ENCODE results near the gene GDNF. TPM values are rescaled to one million over a fixed set of nuclear protein-coding genes. Genes with fewer than 3 reads are reported as not detected.
"Not testable (repeated sequence)": the region's sequence is repeated elsewhere in the genome, so short reads cannot be mapped to it uniquely, and the experiment has no call there.

The GDNF gene
- total RNA-seq, 1 donor from 2014 or later = 0.27 TPM

- Histone ChIP-seq H3K9me3 (replicated peaks) (peaks cover 5% of the 10 kb centered on the region), H3K4me1 (no peaks in the 10 kb centered on the region), H3K27me3 (ENCODE audit: low read depth) (peaks cover 4% of the 10 kb centered on the region), H3K27ac (replicated peaks) (no peak overlapping the region), H3K4me3 (no peak overlapping the region), H3K36me3 (no peaks in the 10 kb centered on the region)
- no peak for DNase-seq
- TF ChIP-seq CTCF (IDR thresholded peaks at IDR 0.05; ENCODE audit: borderline replicate concordance) = no peak
- intact Hi-C loops (cut with micrococcal nuclease) = no loop called here
These were observed 29.4 kb upstream of the GDNF start for GRCh38 chr5:37869216-37869615.

- H3K36me3 ChIP-seq = no peaks in the 10 kb centered on the region
- intact Hi-C loops (cut with micrococcal nuclease) = no loop called here
- no peak for DNase-seq
- H3K27me3 ChIP-seq (ENCODE audit: low read depth) = peaks cover 11% of the 10 kb centered on the region
- no peak overlapping the region for H3K4me3 ChIP-seq
- H3K27ac ChIP-seq (replicated peaks) = no peak overlapping the region
- H3K9me3 ChIP-seq (replicated peaks) = peaks cover 4% of the 10 kb centered on the region
- TF ChIP-seq CTCF (IDR thresholded peaks at IDR 0.05; ENCODE audit: borderline replicate concordance) = no peak
- no peaks in the 10 kb centered on the region for H3K4me1 ChIP-seq
These were observed 27.8 kb upstream of the GDNF start for GRCh38 chr5:37867654-37868053.

GRCh38 chr5:37862907-37863306 is 23.1 kb upstream of the GDNF start:
- H3K9me3 ChIP-seq (replicated peaks); DNase-seq; H3K4me1 ChIP-seq; H3K36me3 ChIP-seq; intact Hi-C loops (cut with micrococcal nuclease); H3K4me3 ChIP-seq; H3K27ac ChIP-seq (replicated peaks): not testable (repeated sequence)
- H3K27me3 ChIP-seq (ENCODE audit: low read depth) = peaks cover 26% of the 10 kb centered on the region

GRCh38 chr5:37860206-37860605 is 20.4 kb upstream of the GDNF start:
- DNase-seq = no peak
- peaks cover 26% of the 10 kb centered on the region for H3K27me3 ChIP-seq (ENCODE audit: low read depth)
- H3K36me3 ChIP-seq = no peaks in the 10 kb centered on the region
- no peak for TF ChIP-seq CTCF (IDR thresholded peaks at IDR 0.05; ENCODE audit: borderline replicate concordance)
- H3K4me3 ChIP-seq = no peak overlapping the region
- no peak overlapping the region for H3K27ac ChIP-seq (replicated peaks)
- intact Hi-C loops (cut with micrococcal nuclease) = no loop called here
- H3K9me3 ChIP-seq (replicated peaks) = no peaks in the 10 kb centered on the region
- H3K4me1 ChIP-seq = no peaks in the 10 kb centered on the region

GRCh38 chr5:37859805-37860204 is 20.0 kb upstream of the GDNF start:
- no peak for TF ChIP-seq CTCF (IDR thresholded peaks at IDR 0.05; ENCODE audit: borderline replicate concordance)
- intact Hi-C loops (cut with micrococcal nuclease) = no loop called here
- Histone ChIP-seq H3K27ac (replicated peaks) (no peak overlapping the region), H3K27me3 (ENCODE audit: low read depth) (peaks cover 26% of the 10 kb centered on the region), H3K4me3 (no peak overlapping the region), H3K9me3 (replicated peaks) (peaks cover 4% of the 10 kb centered on the region), H3K36me3 (no peaks in the 10 kb centered on the region), H3K4me1 (no peaks in the 10 kb centered on the region)
- no peak for DNase-seq

- no peak for TF ChIP-seq CTCF (IDR thresholded peaks at IDR 0.05; ENCODE audit: borderline replicate concordance)
- no peak for DNase-seq
- H3K36me3 ChIP-seq = no peaks in the 10 kb centered on the region
- no peak overlapping the region for H3K27ac ChIP-seq (replicated peaks)
- peaks cover 8% of the 10 kb centered on the region for H3K9me3 ChIP-seq (replicated peaks)
- intact Hi-C loops (cut with micrococcal nuclease) = no loop called here
- H3K27me3 ChIP-seq (ENCODE audit: low read depth) = peaks cover 21% of the 10 kb centered on the region
- no peaks in the 10 kb centered on the region for H3K4me1 ChIP-seq
- H3K4me3 ChIP-seq = no peak overlapping the region
These were observed 18.4 kb upstream of the GDNF start for GRCh38 chr5:37858250-37858649.

Measured in left ventricle myocardium inferior (tissue), 1 donor.